GM12874 (cell line): ENCODE data around the gene SNX33.

Source experiments
- CTCF ChIP-seq: IDR thresholded peaks from 2 replicates; pipeline ENCODE4 v1.5.1; 2011; ENCODE audit warnings: low read depth, mild to moderate bottlenecking, control low read depth, low read length, moderate library complexity; ENCODE audit not compliant: insufficient read depth

Gene SNX33

DNA sequence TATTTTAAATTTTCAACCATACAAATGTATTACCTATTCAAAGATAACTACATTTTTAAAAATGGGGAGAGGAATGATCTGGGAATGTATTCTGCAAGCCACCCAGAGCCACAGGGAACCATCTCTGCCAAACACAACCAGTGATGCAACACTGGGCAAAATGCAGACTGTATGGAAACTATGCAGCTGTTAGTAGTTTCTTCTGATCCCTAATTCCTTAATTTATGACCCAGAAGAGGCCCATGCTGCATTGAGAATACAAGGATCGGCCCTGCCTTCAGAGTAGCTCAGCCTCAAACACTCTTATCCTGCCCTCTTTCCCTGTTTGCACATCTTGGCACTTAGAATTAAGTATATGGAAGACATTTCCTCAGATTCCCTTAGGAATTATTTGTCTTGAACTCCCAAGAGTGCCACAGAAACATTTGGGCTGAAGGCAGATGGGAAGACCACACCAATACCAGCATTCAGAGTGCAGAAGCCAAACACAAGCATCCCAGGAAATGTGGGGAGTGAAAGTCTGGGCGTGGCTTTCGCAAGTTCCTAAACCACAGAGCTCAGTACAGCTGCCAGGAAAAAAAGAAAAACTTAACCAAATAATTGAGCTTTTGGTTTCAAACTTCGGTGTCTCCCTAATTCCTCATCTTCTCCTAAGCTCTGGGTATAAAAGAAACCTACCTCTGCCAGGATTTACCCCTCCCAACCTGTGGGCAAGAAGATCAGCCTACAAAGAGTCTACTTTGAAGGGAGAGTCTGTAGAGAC, 27.5 kb upstream of the SNX33 start:
- no peak for TF ChIP-seq CTCF

- no peak for TF ChIP-seq CTCF
Measured at GRCh38 chr15:75620841-75621391, 26.8 kb upstream of the SNX33 start.

DNA sequence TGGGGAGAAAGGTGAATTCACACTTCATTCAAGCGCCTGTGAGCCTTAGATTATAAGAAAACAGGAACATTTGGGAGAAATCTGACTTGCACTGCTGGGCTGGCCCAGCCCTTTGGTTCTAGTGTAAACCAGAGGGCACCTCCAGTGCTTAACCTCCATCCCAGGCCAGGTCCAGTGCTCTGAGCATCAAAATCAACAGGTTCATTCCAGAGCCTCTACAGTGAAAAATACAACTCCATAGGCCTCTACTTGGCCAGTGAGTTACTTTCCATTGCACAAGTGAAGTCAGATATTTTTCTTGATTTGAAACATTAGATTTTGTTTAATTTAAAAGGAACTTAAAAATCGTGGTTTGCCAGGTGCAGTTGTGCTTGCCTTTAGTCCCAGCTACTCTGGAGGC, 25.2 kb upstream of the SNX33 start:
- no peak for TF ChIP-seq CTCF

DNA sequence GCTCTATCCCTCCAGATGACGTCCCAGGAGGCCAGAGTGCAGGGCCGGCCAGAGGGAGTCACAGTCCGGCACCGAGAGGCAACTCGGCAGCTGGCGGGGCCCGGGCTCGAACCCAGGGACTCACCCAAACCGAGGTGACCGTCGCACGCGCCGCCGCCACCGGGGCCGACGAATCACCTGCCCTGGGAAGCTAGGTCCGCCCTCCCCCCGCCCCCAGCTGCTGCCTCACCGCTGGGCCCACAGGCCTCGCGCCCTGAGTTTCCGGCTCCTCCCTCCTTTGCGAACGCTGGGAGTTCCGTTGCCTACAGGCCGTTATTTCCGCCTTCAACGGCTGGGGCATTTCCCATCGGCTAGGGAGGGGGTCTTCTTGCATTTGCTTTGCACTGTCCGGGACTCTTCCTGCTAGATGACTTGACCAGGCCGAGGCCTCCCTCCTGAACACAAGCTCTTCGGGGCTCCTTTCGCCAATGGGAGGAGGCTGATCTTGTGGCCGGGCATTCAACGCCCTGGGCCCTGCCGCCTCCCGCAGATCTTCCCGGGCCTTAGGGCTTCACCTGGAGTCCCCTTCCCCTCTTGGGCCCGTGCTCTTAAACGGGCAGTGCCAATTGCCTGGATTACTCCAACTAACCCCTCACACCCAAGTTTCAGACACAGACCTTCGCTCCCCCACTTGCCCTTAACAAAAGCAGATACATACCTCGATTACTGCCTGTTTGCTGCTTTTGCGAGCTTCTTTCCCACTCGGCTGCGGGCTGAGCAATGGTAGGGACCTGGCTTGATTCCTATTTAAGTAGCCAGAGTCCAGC, 22.0 kb upstream of the SNX33 start, which contains the start of gene SNUPN:
TSS of gene SNUPN (minus strand) at position 184 of the 806 bp plus-strand sequence. CDS start 4,674 bp downstream, outside the sequence.
- TF ChIP-seq CTCF, result no peak

DNA sequence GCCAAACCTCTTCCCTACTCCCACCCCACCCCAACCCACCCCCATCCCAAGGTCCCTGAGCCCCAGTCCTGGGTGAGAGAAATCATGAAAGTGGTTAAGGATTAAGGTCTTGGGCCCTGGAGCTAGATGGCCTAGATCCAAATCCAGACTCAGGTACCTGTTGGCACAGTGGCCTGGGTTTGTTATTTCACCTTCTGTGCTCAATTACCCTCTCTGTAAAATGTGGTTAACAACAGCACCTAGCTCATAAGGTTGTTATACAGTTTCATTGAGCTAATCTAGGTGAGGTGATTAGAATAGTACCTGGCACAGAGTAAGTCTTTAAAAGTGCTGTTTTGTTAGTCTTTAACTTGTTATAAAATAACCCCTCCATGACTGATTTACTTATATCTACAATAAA, 15.8 kb upstream of the SNX33 start:
- no peak for TF ChIP-seq CTCF

DNA sequence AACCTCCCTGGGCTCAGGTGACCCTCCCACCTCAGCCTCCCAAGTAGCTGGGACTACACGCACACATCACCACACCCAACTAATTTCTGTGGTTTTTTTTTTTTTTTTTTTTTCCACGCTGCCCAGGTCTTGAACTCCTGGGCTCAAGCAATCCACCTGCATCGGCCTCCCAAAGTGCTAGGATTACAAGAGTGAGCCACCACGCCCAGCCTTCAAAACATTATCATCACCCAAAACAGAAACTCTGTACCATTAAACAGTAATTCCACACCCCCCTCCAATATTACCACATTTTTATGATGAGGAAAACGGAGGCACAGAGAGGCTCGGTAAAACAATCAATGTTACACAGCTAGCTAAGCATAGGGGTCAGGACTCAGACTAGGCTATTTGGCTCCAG, 11.7 kb upstream of the SNX33 start:
- no peak for TF ChIP-seq CTCF
